Measurements from ENCODE around the gene UPK3BL2. TPM values are rescaled to one million over a fixed set of nuclear protein-coding genes. Genes with fewer than 3 reads are reported as not detected.
"Not testable (repeated sequence)": the region's sequence is repeated elsewhere in the genome, so short reads cannot be mapped to it uniquely, and the experiment has no call there.

UPK3BL2 gene, protein sequence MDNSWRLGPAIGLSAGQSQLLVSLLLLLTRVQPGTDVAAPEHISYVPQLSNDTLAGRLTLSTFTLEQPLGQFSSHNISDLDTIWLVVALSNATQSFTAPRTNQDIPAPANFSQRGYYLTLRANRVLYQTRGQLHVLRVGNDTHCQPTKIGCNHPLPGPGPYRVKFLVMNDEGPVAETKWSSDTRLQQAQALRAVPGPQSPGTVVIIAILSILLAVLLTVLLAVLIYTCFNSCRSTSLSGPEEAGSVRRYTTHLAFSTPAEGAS
- 1.9 and 4.0 TPM in 2 replicates for total RNA-seq
- 11.5 TPM for polyA plus RNA-seq (2012)

DNA sequence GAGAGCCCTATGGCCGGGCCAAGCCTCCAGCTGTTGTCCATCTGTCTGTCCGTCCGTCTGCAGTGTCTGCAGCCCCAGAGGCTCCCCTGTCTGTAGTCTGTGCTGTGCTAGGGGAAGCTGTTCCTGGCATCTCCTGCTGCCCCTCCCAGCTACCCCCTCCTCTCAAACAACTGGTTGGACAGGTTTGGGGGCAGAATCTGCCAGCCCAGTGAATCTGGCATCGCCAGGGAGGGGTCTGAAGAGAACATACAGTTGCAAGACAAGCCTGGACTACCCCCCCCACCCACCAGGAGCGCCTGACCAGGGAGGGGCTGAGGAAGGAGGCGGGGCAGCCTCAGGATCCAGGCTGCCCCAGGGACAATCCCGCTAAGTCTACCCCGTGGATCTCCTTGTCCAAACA is at the start of gene UPK3BL2:
TSS of gene UPK3BL2 (minus strand) at position 101 of the 400 bp plus-strand sequence. CDS start at position 41, 60 bp downstream.
- not testable (repeated sequence) for DNase-seq (ENCODE audit: low read depth)

DNA sequence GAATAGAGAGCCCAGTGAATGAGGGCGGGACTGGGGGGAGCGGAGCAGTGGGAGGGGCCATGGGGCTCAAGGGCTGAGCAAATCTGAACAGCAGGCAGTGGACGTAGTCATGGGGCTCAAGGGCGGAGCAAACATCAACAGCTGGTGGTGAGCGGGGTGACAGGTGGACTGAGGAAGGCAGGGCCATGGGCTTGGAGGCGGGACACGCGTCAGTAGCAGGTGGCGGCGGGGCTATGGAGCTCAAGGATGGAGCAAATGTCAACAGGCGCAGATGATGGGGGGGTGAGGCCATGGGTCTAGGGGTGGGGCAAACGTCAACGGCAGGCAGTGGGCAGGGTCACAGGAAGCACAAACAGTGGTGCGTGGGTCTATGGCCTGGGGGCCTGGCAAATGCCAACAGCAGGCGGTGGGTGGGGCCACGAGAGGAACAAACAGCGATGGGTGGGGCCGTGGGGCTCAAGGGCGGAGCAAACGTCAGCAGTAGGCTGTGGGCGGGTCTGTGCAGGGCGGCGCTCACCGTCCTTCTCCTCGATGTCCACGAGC is 49.1 kb upstream of the UPK3BL2 start:
- not testable (repeated sequence) for DNase-seq (ENCODE audit: low read depth)

DNA sequence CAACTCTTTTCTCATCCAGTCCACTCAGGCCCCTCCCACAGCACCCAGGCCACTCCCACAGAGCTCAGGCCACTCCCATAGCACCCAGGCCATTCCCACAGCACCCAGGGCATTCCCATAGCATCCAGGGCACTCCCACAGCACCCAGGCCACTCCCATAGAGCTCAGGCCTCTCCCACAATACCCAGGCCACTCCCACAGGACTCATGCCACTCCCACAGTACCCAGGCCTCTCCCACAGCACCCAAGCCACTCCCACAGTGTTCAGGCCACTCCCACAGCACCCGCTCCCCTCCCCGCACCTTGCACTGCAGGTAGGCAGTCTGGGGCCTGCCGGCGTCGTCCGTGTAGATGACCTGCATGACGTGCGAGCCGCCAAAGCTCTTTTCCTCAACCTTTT is 46.4 kb upstream of the UPK3BL2 start:
- DNase-seq (ENCODE audit: low read depth): not testable (repeated sequence)

DNA sequence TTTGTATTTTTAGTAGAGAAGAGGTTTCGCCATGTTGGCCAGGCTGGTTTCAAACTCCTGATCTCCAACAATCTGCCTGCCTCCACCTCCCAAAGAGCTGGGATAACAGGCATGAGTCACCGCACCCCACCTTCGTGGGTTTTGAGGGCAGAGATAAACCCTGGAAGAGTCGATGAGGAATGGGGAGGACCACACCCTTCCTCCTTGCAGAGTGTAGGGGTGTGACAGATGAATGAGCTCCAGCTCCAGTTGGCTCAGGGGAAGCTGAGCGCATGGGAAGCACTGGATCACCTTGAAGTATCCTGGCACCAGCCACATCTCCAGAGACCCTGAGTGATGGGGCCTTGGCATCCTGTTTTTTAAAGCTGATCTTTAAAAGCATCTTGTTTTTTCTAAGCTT is 40.0 kb upstream of the UPK3BL2 start:
- not testable (repeated sequence) for DNase-seq (ENCODE audit: low read depth)

GRCh38 chr7:102581722-102582121 is 38.2 kb upstream of the UPK3BL2 start:
- not testable (repeated sequence) for DNase-seq (ENCODE audit: low read depth)

GRCh38 chr7:102578486-102578885 is 35.0 kb upstream of the UPK3BL2 start:
- DNase-seq (ENCODE audit: low read depth): not testable (repeated sequence)

DNA sequence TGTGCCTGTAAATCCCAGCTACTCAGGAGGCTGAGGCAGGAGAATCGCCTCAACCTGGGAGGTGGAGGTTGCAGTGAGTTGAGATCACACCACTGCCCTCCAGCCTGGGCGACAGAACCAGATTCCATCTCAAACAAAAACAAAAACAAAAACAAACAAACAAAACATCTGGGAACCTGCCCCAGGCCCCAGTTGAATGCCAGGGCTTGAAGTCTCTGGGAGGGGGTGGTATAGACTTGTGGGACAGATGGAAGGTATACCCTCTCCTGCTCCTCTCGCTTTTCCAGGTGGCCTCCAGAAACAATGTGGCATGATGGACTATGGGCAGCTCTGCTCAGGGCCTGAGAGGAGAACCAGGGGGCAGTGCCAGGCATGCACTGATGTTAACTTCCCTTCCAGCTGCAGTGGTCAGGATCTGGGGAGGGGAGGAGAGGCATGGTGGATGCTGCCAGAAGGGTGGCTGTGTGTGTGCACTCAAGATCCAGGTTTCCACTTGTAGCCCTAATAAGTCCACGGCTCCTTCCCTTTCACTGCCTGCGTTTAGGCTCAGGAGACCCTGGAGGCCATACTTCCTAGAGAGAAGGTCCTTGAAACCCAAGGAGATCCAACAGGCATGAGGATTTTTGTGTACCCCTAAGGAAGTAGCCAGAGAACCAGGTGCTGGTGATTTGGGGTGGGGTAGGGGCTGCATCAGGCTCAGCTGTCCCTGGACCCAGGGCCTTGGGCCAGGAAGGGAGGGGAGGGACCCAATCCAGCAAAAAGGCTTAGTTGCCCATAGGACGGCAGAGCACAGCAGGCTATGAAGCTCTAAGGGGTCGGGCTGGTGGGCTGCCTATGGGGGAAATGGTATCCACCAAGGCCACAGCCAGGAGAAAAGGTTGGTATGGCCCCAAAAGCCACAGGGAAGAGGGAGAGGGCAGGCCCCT is 34.1 kb upstream of the UPK3BL2 start:
- not testable (repeated sequence) for DNase-seq (ENCODE audit: low read depth)

GRCh38 chr7:102576363-102576762 is 32.9 kb upstream of the UPK3BL2 start:
- DNase-seq (ENCODE audit: low read depth): not testable (repeated sequence)

DNA sequence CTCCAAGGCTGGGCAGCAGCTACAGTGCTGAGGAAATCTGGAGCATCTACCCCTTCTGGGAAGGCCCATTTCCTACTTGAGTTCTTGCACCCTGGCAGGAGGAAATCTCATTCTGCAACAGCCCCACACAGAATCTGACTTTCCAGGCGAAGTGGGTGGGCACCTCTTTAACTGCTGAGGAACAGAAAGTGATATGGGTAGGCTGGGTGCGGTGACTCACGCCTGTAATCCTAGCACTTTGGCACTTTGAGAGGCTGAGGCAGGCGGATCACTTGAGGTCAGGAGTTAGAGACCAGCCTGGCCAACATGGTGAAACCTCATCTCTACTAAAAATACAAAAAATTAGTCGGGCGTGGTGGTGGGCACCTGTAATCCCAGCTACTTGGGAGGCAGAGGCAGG is 31.1 kb upstream of the UPK3BL2 start:
- DNase-seq (ENCODE audit: low read depth): not testable (repeated sequence)

DNA sequence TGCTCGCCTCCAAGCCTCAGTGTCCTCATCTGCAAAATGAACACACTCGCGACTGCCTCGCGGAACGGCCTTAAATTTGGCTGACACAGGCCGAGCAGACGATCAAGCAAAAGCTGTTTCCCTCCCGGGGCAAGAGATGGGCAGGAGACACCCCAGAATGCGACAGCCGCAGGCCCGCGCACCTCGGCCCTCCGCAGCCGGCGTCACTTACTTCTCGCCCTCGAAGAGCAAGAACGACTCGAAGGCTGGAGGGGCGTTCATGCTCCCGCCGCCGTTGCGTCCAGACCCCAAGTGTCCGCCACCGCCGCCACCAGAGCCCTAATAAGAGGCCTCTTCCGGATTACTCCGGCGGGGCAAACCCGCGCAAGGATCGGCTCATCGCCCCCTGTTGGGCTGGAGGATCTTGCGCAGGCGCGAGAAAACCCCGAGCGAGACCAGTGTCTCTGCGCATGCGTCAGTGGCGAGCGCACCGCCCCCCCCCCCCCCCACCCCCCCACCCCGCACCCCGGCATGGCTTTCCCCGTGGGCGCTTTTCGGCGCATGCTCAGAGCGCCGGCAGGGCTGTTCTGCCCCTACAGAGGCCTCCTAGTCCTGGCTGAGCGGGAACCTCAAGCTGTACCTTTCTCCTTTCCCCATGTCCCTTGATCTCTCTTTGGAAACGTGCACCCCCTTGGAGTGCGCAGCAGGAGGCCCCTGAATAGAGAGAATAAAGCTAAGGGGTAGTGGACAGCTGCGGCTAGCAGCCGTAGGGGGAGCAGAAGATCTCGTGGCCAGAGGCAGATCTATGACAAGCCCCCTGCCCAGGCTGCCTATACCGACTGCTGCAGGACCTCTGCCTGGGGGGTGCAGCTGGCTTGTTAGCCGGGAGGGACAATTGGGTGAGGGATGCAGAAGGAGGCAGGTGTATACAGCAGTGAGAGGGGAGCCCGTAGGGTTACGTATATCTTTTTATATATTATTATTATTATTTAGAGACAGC is 29.1 kb upstream of the UPK3BL2 start, which contains the start of gene POLR2J3:
TSS of gene POLR2J3 (minus strand) at position 323 of the 979 bp plus-strand sequence. CDS start at position 261, 62 bp downstream.
- DNase-seq (ENCODE audit: low read depth): not testable (repeated sequence)

DNA sequence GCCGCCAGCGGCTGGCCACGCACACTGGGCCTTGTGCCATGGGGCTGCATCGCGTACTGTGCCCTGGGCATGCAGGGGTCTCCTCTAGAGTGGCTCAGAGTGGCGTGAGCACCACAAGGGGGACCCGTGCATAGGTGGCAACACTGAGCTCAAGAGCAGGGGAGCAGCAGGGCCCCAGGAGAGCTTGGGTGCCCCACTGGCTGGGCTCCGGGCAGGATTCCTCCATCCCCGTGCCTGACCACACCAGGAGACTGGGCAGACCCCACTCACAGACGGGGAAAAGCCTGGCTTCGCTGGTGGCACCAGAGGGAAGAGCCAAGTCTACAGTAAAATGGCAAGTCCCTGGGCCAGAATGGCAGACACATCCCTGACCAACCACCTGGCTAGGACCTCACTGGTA is 25.1 kb upstream of the UPK3BL2 start:
- not testable (repeated sequence) for DNase-seq (ENCODE audit: low read depth)

DNA sequence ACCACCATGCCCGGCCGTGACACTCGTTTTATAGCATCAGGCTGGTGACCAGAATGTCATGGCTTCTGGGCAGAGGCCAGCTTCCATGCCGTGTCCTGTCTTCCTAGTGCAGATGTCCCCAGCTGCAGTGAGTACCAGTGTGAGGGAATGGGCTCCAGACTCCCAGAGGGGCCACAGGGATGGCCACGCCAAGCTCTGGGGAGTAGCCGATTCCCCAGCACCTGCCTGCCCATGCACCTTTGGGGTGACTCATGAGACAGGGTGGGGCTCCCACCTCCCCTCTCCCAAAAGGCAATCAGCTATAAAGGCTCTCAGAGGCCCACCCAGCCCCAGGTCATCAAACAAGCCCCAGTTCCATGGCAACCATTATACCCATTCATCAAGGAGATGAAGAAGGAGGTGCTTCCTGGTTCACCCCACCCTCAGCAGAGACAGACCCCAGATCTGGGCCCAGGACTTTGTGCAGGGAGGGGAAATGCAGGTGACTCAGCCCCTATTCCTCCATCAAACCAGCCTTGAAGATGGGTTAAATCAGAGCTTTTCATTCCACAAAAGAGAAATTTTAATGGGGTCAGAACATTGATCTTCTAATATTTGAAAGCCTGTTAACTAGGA is 7.4 kb upstream of the UPK3BL2 start, which contains the start of gene SPDYE2:
TSS of gene SPDYE2 (plus strand) at position 419 of the 615 bp plus-strand sequence. CDS start 2,030 bp downstream, outside the sequence.
- DNase-seq (ENCODE audit: low read depth): not testable (repeated sequence)

GRCh38 chr7:102546353-102546752 is 2.9 kb upstream of the UPK3BL2 start:
- DNase-seq (ENCODE audit: low read depth): not testable (repeated sequence)

DNA sequence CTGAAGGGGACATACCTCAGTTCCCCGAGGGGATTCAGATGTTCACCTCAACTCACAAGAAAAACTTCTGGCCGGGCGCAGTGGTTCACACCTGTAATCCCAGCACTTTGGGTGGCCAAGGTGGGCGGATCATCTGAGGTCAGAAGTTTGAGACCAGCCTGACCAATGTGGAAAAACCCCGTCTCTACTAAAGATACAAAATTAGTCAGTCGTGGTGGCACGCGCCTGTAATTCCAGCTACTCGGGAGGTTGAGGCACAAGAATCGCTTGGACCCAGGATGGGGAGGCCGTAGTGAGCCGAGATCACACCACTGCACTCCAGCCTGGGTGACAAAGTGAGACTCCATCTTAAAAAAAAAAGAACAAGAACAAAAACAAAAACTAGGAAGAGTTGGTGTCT is 1.8 kb upstream of the UPK3BL2 start:
- not testable (repeated sequence) for DNase-seq (ENCODE audit: low read depth)

GRCh38 chr7:102544372-102544771 is 876 bp upstream of the UPK3BL2 start:
- DNase-seq (ENCODE audit: low read depth): not testable (repeated sequence)

DNA sequence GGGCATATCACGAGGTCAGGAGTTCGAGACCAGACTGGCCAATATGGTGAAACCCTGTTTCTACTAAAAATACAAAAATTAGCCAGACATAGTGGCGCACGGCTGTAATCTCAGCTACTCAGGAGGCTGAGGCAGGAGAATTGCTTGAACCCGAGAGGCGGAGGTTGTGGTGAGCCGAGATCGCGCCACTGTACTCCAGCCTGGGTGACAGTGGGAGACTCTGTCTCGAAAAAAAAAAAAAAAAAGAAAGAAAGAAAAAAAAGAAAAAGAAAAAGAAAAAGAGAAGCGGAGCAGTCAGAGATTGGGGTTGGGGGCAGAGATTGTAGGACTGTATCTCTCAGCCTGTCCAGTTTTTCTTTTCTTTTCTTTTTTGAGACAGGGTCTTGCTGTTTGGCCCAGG is 725 bp downstream of the UPK3BL2 start:
- not testable (repeated sequence) for DNase-seq (ENCODE audit: low read depth)

DNA sequence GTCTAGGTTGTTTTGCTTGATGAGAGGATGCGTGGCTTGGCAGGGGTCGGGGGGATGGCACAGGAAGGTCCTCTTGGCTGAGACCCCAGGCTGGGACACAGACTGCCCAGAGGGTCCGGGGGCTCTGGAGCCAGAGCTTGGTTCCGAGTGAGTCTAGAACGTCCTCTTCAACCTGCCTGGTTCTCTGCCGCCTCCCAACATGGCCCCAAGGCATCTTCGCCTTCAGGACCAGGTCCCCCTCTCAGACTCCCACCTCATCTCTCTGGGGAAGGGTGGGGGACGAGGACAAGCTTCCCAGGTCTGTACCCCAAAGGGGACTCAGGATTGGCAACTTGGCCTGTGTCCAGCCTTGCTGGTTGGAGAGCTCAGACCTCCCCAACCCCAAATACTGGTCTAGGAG is 1.4 kb downstream of the UPK3BL2 start:
- not testable (repeated sequence) for DNase-seq (ENCODE audit: low read depth)

DNA sequence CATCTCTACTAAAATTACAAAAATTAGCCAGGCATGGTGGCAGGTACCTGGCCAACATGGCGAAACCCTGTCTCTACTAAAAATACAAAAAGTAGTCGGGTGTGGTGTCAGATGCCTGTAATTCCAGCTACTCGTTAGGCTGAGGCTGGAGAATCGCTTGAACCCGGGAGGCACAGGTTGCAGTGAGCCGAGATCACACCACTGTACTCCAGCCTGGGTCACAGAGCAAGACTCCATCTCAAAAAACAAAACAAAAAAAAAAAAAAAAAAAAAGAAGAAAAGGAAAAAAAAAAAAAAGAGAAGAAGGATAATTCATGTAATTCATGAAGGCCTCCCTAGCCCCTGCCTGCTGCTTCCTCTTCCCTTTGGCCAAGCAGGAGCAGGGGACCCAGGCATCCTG is 2.9 kb downstream of the UPK3BL2 start:
- DNase-seq (ENCODE audit: low read depth): not testable (repeated sequence)

DNA sequence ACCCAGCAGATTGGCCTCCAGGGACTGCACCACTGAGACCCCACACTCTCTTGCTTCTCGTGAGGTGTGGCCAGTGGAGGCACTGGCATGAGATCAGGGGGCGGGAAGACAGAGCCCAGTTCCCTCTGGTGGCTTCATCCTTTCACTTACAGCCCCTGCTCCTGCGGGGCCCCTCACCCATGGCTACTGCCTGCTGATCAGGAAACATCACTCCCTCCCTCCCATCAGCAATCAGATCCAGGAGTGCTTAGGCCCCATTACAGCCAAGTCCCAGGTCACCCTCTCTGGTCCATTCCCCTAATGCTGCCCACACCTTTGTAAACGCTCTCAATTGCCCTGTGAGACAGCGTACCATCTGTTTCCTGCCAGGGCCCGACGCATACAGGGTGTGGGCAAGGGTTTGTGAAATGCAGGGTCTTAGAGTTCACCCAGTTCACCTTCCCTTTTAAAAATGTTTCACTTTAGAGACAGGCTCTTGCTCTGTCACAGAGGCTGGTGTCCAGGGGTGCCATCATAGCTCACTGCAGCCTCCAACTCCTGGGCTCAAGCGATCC is 8.4 kb downstream of the UPK3BL2 start:
- DNase-seq (ENCODE audit: low read depth): not testable (repeated sequence)
